ENCODE measurements around the gene RAET1E. TPM values are rescaled to one million over a fixed set of nuclear protein-coding genes. Genes with fewer than 3 reads are reported as not detected.
A peak's percentile ranks its signal among the peaks of the same experiment; 100 is the strongest.

Gene RAET1E
- total and polyA plus RNA-seq, 4 donors: 0.56 to 0.98 (median 0.93) TPM

GRCh38 chr6:149942461-149942829 lies 44.5 kb upstream of the RAET1E start:
- Histone ChIP-seq H3K4me1 (ENCODE audit: control insufficient read depth in 5 of 5, insufficient read depth in 5 of 5, low read length in 5 of 5) (peaks cover 0 to 11% (median 0%) of the 10 kb centered on the region in 5 donors), H3K9ac (ENCODE audit: insufficient read depth in 1 of 2, low read length in 2 of 2) (no peak overlapping the region), H3K9me3 (ENCODE audit: control insufficient read depth in 4 of 4, insufficient read depth in 3 of 4, low read length in 3 of 4) (no peaks in the 10 kb centered on the region), H3K36me3 (ENCODE audit: control insufficient read depth in 4 of 4, insufficient read depth in 4 of 4, low read length in 4 of 4) (no peaks in the 10 kb centered on the region), H3K27ac (ENCODE audit: low read depth in 1 of 2, low read length in 1 of 2) (no peak overlapping the region), H3K27me3 (ENCODE audit: control insufficient read depth in 3 of 3, insufficient read depth in 3 of 3, low read length in 2 of 3) (peaks cover 0 to 53% (median 33%) of the 10 kb centered on the region in 3 donors), H3K4me3 (peak overlapping the region; percentile 29)
- ATAC-seq (ENCODE audit: insufficient read depth, low FRiP score) (no peak), DNase-seq (no peak)
- WGBS, 2 donors: 27 to 29% methylated on average over 10 to 13 of the region's 13 CpGs
- TF ChIP-seq CTCF (IDR thresholded peaks at IDR 0.05; ENCODE audit: control extremely low read depth, extremely low read depth): no peak

GRCh38 chr6:149941583-149942460 lies 43.9 kb upstream of the RAET1E start, which contains the start of gene ULBP2:
Gene ULBP2, plus strand, starts transcription at chr6:149942014. Its CDS starts 59 bp downstream, at chr6:149942073.
- Histone ChIP-seq H3K9ac (ENCODE audit: insufficient read depth in 1 of 2, low read length in 2 of 2) (no peak within 1 kb of the TSS), H3K4me3 (peak within 1 kb of the TSS; percentile 29), H3K27ac (ENCODE audit: low read depth in 1 of 2, low read length in 1 of 2) (peak within 1 kb of the TSS; percentile 17 to 68), H3K9me3 (ENCODE audit: control insufficient read depth in 4 of 4, insufficient read depth in 3 of 4, low read length in 3 of 4) (no peaks in the 10 kb centered on the region), H3K36me3 (ENCODE audit: control insufficient read depth in 4 of 4, insufficient read depth in 4 of 4, low read length in 4 of 4) (no peaks in the 10 kb centered on the region), H3K4me1 (ENCODE audit: control insufficient read depth in 5 of 5, insufficient read depth in 5 of 5, low read length in 5 of 5) (peaks cover 0 to 11% (median 0%) of the 10 kb centered on the region in 5 donors), H3K27me3 (ENCODE audit: control insufficient read depth in 3 of 3, insufficient read depth in 3 of 3, low read length in 2 of 3) (peaks cover 0 to 59% (median 39%) of the 10 kb centered on the region in 3 donors)
- no peak for TF ChIP-seq CTCF (IDR thresholded peaks at IDR 0.05; ENCODE audit: control extremely low read depth, extremely low read depth)
- DNase-seq (peak; percentile 88 to 89 (median 89)), ATAC-seq (ENCODE audit: insufficient read depth, low FRiP score) (peak; percentile 91)
- WGBS, 2 donors: 1% methylated on average over 60 to 62 of the region's 62 CpGs

- ATAC-seq (ENCODE audit: insufficient read depth, low FRiP score) (no peak), DNase-seq (no peak)
- no peak for TF ChIP-seq CTCF (IDR thresholded peaks at IDR 0.05; ENCODE audit: control extremely low read depth, extremely low read depth)
- Histone ChIP-seq H3K4me1 (ENCODE audit: control insufficient read depth in 5 of 5, insufficient read depth in 5 of 5, low read length in 5 of 5) (peaks cover 0 to 11% (median 0%) of the 10 kb centered on the region in 5 donors), H3K27me3 (ENCODE audit: control insufficient read depth in 3 of 3, insufficient read depth in 3 of 3, low read length in 2 of 3) (peaks cover 0 to 64% (median 49%) of the 10 kb centered on the region in 3 donors), H3K27ac (ENCODE audit: low read depth in 1 of 2, low read length in 1 of 2) (no peak overlapping the region), H3K9ac (ENCODE audit: insufficient read depth in 1 of 2, low read length in 2 of 2) (no peak overlapping the region), H3K4me3 (no peak overlapping the region), H3K36me3 (ENCODE audit: control insufficient read depth in 4 of 4, insufficient read depth in 4 of 4, low read length in 4 of 4) (no peaks in the 10 kb centered on the region), H3K9me3 (ENCODE audit: control insufficient read depth in 4 of 4, insufficient read depth in 3 of 4, low read length in 3 of 4) (no peaks in the 10 kb centered on the region)
- 31 to 49% methylated on average over 6 of the region's 6 CpGs for WGBS, 2 donors
Measured at GRCh38 chr6:149940672-149940982, 42.7 kb upstream of the RAET1E start.

All from lung (tissue), 12 donors.